Endodermal cell (in vitro differentiated cells): ENCODE data around the gene SCFD2. TPM values are rescaled to one million over a fixed set of nuclear protein-coding genes. Genes with fewer than 3 reads are reported as not detected.
"Not testable (repeated sequence)": the region's sequence is repeated elsewhere in the genome, so short reads cannot be mapped to it uniquely, and the experiment has no call there.

Experiments
- DNase-seq: peaks from one replicate; pipeline ENCODE4 v3.0.0-alpha.2; 2017
- H3K27ac ChIP-seq: 2 replicates; pipeline ENCODE4 v1.5.1; 2013; ENCODE audit warnings: mild to moderate bottlenecking, low read depth, low read length, moderate library complexity
- H3K27me3 ChIP-seq: 2 replicates; pipeline ENCODE4 v1.6.1; 2013; ENCODE audit warnings: mild to moderate bottlenecking, low read length, moderate library complexity; ENCODE audit not compliant: insufficient read depth, control insufficient read depth, poor library complexity, severe bottlenecking
- H3K36me3 ChIP-seq: 2 replicates; pipeline ENCODE4 v1.7.0; 2013; ENCODE audit warnings: mild to moderate bottlenecking, low read length, moderate library complexity; ENCODE audit not compliant: control insufficient read depth, insufficient read depth
- H3K4me1 ChIP-seq: one replicate; pipeline ENCODE4 v1.7.0; 2013; ENCODE audit warnings: low read length; ENCODE audit not compliant: control insufficient read depth, insufficient read depth
- H3K4me3 ChIP-seq: 2 replicates; pipeline ENCODE4 v1.5.1; 2013; ENCODE audit warnings: mild to moderate bottlenecking, low read length, moderate library complexity
- H3K9ac ChIP-seq: 2 replicates; pipeline ENCODE4 v1.6.1; 2013; ENCODE audit warnings: mild to moderate bottlenecking, low read length, moderate library complexity; ENCODE audit not compliant: poor library complexity, severe bottlenecking; ENCODE audit errors: extremely low read depth
- H3K9me3 ChIP-seq: 2 replicates; pipeline ENCODE4 v1.6.1; 2013; ENCODE audit warnings: mild to moderate bottlenecking, low read length, moderate library complexity; ENCODE audit not compliant: control insufficient read depth
- H3K27ac Mint-ChIP-seq: 2 replicates; pipeline ENCODE4 v1.8.0; 2020; ENCODE audit warnings: mixed read lengths
- H3K27me3 Mint-ChIP-seq: 2 replicates; pipeline ENCODE4 v1.8.0; 2021; ENCODE audit warnings: mild to moderate bottlenecking, mixed read lengths; ENCODE audit not compliant: insufficient read depth
- H3K36me3 Mint-ChIP-seq: 2 replicates; pipeline ENCODE4 v1.8.0; 2020; ENCODE audit warnings: low read depth, mixed read lengths
- H3K4me1 Mint-ChIP-seq: 2 replicates; pipeline ENCODE4 v1.8.0; 2020; ENCODE audit warnings: mixed read lengths
- H3K4me3 Mint-ChIP-seq: 2 replicates; pipeline ENCODE4 v1.8.0; 2020; ENCODE audit warnings: mild to moderate bottlenecking, moderate library complexity, mixed read lengths
- H3K9me3 Mint-ChIP-seq: 2 replicates; pipeline ENCODE4 v1.8.0; 2020; ENCODE audit warnings: mild to moderate bottlenecking, mixed read lengths
- CTCF ChIP-seq: fragments of 200-600 bp; sonication (generic); conservative IDR thresholded peaks from 2 replicates; pipeline ENCODE4 v1.5.0; 2021; ENCODE audit warnings: antibody characterized with exemption, mild to moderate bottlenecking
- WGBS, 2 experiments: methylation state at CpG; one replicate each; pipeline versions ENCODE4 v1.1.5 to v1.1.7; 2013; ENCODE audit warnings: missing lambda C conversion rate in 2 of 2, mixed read lengths in 1 of 2; ENCODE audit not compliant: insufficient coverage in 1 of 2, insufficient read length in 1 of 2; 5-methylcytosine and 5-hydroxymethylcytosine counted together
- total RNA-seq, 2 donors: library from RNA; stranded (reverse); fragmentation: NEBNext Ultra II Directional in 1 of 2; extraction: Animal tissue kit (Norgen Biotek cat#: 25700) in 1 of 2; gene quantifications; 2 replicates in 1 of 2; 3 replicates in 1 of 2; pipeline ENCODE4 v1.2.1, GENCODE V29; 2021

The SCFD2 gene
- total RNA-seq, 2 donors from 2014 or later: 5.7 to 6.5 TPM

GRCh38 chr4:53227451-53227850, 138.4 kb downstream of the SCFD2 start:
- no peak overlapping the region for H3K9ac ChIP-seq
- Mint-ChIP-seq H3K9me3 (no peaks in the 10 kb centered on the region), H3K27ac (no peak overlapping the region), H3K36me3 (no peaks in the 10 kb centered on the region), H3K27me3 (no peaks in the 10 kb centered on the region), H3K4me1 (no peaks in the 10 kb centered on the region), H3K4me3 (no peak overlapping the region)
- WGBS, 2 experiments: 80 to 100% methylated on average over 1 to 2 of the region's 3 CpGs
- H3K27me3 ChIP-seq: no peaks in the 10 kb centered on the region
- H3K4me3 ChIP-seq: no peak overlapping the region
- no peak overlapping the region for H3K27ac ChIP-seq
- DNase-seq: no peak
- H3K4me1 ChIP-seq: no peaks in the 10 kb centered on the region
- H3K36me3 ChIP-seq: no peaks in the 10 kb centered on the region
- no peak for TF ChIP-seq CTCF
- no peaks in the 10 kb centered on the region for H3K9me3 ChIP-seq

GRCh38 chr4:53221832-53222480, 143.9 kb downstream of the SCFD2 start:
- H3K9me3 Mint-ChIP-seq: peaks cover 22% of the 10 kb centered on the region
- no peak for DNase-seq
- WGBS, 2 experiments: 94 to 100% methylated on average over 1 to 3 of the region's 3 CpGs
- no peak overlapping the region for H3K9ac ChIP-seq
- TF ChIP-seq CTCF: no peak
- no peaks in the 10 kb centered on the region for H3K9me3 ChIP-seq
- H3K36me3 Mint-ChIP-seq: no peaks in the 10 kb centered on the region
- no peak overlapping the region for H3K4me3 ChIP-seq
- no peaks in the 10 kb centered on the region for H3K4me1 ChIP-seq
- H3K36me3 ChIP-seq: no peaks in the 10 kb centered on the region
- no peak overlapping the region for H3K27ac Mint-ChIP-seq
- no peaks in the 10 kb centered on the region for H3K27me3 Mint-ChIP-seq
- no peak overlapping the region for H3K4me3 Mint-ChIP-seq
- H3K4me1 Mint-ChIP-seq: no peaks in the 10 kb centered on the region
- H3K27me3 ChIP-seq: no peaks in the 10 kb centered on the region
- H3K27ac ChIP-seq: no peak overlapping the region

GRCh38 chr4:53219148-53219547, 146.7 kb downstream of the SCFD2 start:
- H3K4me1 ChIP-seq, H3K4me3 Mint-ChIP-seq, H3K36me3 ChIP-seq, H3K4me3 ChIP-seq, H3K9me3 ChIP-seq, H3K27me3 ChIP-seq, H3K27me3 Mint-ChIP-seq, DNase-seq, H3K36me3 Mint-ChIP-seq, H3K4me1 Mint-ChIP-seq, H3K27ac ChIP-seq, H3K27ac Mint-ChIP-seq, H3K9ac ChIP-seq: not testable (repeated sequence)
- WGBS, 2 experiments: 93 to 97% methylated on average over 10 to 16 of the region's 16 CpGs
- peaks cover 28% of the 10 kb centered on the region for H3K9me3 Mint-ChIP-seq

GRCh38 chr4:53208753-53209152, 157.1 kb downstream of the SCFD2 start:
- Histone ChIP-seq H3K4me3 (no peak overlapping the region), H3K9ac (no peak overlapping the region), H3K27me3 (no peaks in the 10 kb centered on the region), H3K36me3 (no peaks in the 10 kb centered on the region), H3K9me3 (no peaks in the 10 kb centered on the region), H3K27ac (no peak overlapping the region), H3K4me1 (no peaks in the 10 kb centered on the region)
- H3K9me3 Mint-ChIP-seq: no peaks in the 10 kb centered on the region
- no peak for TF ChIP-seq CTCF
- no peak for DNase-seq
- 87 to 92% methylated on average over 2 to 3 of the region's 3 CpGs for WGBS, 2 experiments
- H3K36me3 Mint-ChIP-seq: no peaks in the 10 kb centered on the region
- H3K27me3 Mint-ChIP-seq: no peaks in the 10 kb centered on the region
- H3K27ac Mint-ChIP-seq: no peak overlapping the region
- H3K4me3 Mint-ChIP-seq: no peak overlapping the region
- no peaks in the 10 kb centered on the region for H3K4me1 Mint-ChIP-seq
